ENCODE results near the gene POLR2C.
A peak's percentile ranks its signal among the peaks of the same experiment; 100 is the strongest.
"Not testable (repeated sequence)": the region's sequence is repeated elsewhere in the genome, so short reads cannot be mapped to it uniquely, and the experiment has no call there.

Gene POLR2C

GRCh38 chr16:57462209-57462977, at the start of gene POLR2C:
TSS of gene POLR2C (plus strand) at chr16:57462679. CDS start at chr16:57462725, 46 bp downstream.
- peak within 1 kb of the TSS; percentile 68 for H3K4me3 ChIP-seq (ENCODE audit: low read depth, low read length)
- DNase-seq (ENCODE audit: low read depth), result peak; percentile 47

- H3K4me3 ChIP-seq (ENCODE audit: low read depth, low read length), result no peak overlapping the region
- DNase-seq (ENCODE audit: low read depth), result no peak
These were observed 49.2 kb upstream of the POLR2C start for GRCh38 chr16:57413301-57413730.

- H3K4me3 ChIP-seq (ENCODE audit: low read depth, low read length), result no peak overlapping the region
- DNase-seq (ENCODE audit: low read depth), result no peak
These were observed 48.7 kb upstream of the POLR2C start for GRCh38 chr16:57413733-57414132.

GRCh38 chr16:57416084-57416483, 46.4 kb upstream of the POLR2C start:
- no peak overlapping the region for H3K4me3 ChIP-seq (ENCODE audit: low read depth, low read length)

GRCh38 chr16:57419506-57419905, 43.0 kb upstream of the POLR2C start:
- DNase-seq (ENCODE audit: low read depth), result no peak
- no peak overlapping the region for H3K4me3 ChIP-seq (ENCODE audit: low read depth, low read length)

More at GRCh38 chr16:57416084-57416483, 46.4 kb upstream of the POLR2C start:
- DNase-seq (ENCODE audit: low read depth), result no peak

GRCh38 chr16:57422026-57422944, 40.2 kb upstream of the POLR2C start:
- peak; percentile 22 for DNase-seq (ENCODE audit: low read depth)
- no peak overlapping the region for H3K4me3 ChIP-seq (ENCODE audit: low read depth, low read length)

- H3K4me3 ChIP-seq (ENCODE audit: low read depth, low read length), result no peak overlapping the region
- no peak for DNase-seq (ENCODE audit: low read depth)
These were observed 39.3 kb upstream of the POLR2C start for GRCh38 chr16:57423152-57423551.

- H3K4me3 ChIP-seq (ENCODE audit: low read depth, low read length), result no peak overlapping the region
- no peak for DNase-seq (ENCODE audit: low read depth)
These were observed 37.9 kb upstream of the POLR2C start for GRCh38 chr16:57424583-57424982.

- DNase-seq (ENCODE audit: low read depth), result no peak
- no peak overlapping the region for H3K4me3 ChIP-seq (ENCODE audit: low read depth, low read length)
These were observed 36.1 kb upstream of the POLR2C start for GRCh38 chr16:57426356-57426755.

- H3K4me3 ChIP-seq (ENCODE audit: low read depth, low read length), result no peak overlapping the region
- no peak for DNase-seq (ENCODE audit: low read depth)
These were observed 35.2 kb upstream of the POLR2C start for GRCh38 chr16:57427307-57427706.

- H3K4me3 ChIP-seq (ENCODE audit: low read depth, low read length), result no peak overlapping the region
- no peak for DNase-seq (ENCODE audit: low read depth)
These were observed 34.7 kb upstream of the POLR2C start for GRCh38 chr16:57427824-57428223.

- DNase-seq (ENCODE audit: low read depth), result no peak
- no peak overlapping the region for H3K4me3 ChIP-seq (ENCODE audit: low read depth, low read length)
These were observed 31.5 kb upstream of the POLR2C start for GRCh38 chr16:57430955-57431354.

- no peak overlapping the region for H3K4me3 ChIP-seq (ENCODE audit: low read depth, low read length)
- DNase-seq (ENCODE audit: low read depth), result no peak
These were observed 30.0 kb upstream of the POLR2C start for GRCh38 chr16:57432505-57432904.

- no peak for DNase-seq (ENCODE audit: low read depth)
- H3K4me3 ChIP-seq (ENCODE audit: low read depth, low read length), result no peak overlapping the region
These were observed 29.5 kb upstream of the POLR2C start for GRCh38 chr16:57432989-57433388.

- DNase-seq (ENCODE audit: low read depth), result no peak
- H3K4me3 ChIP-seq (ENCODE audit: low read depth, low read length), result no peak overlapping the region
These were observed 28.5 kb upstream of the POLR2C start for GRCh38 chr16:57434003-57434402.

GRCh38 chr16:57435838-57436237, 26.6 kb upstream of the POLR2C start:
- H3K4me3 ChIP-seq (ENCODE audit: low read depth, low read length), result no peak overlapping the region
- DNase-seq (ENCODE audit: low read depth), result no peak

GRCh38 chr16:57439947-57440346, 22.5 kb upstream of the POLR2C start:
- not testable (repeated sequence) for H3K4me3 ChIP-seq (ENCODE audit: low read depth, low read length); DNase-seq (ENCODE audit: low read depth)

- DNase-seq (ENCODE audit: low read depth); H3K4me3 ChIP-seq (ENCODE audit: low read depth, low read length): not testable (repeated sequence)
These were observed 21.9 kb upstream of the POLR2C start for GRCh38 chr16:57440551-57440950.

- H3K4me3 ChIP-seq (ENCODE audit: low read depth, low read length), result no peak overlapping the region
- DNase-seq (ENCODE audit: low read depth), result no peak
These were observed 17.8 kb upstream of the POLR2C start for GRCh38 chr16:57444711-57445110.

- H3K4me3 ChIP-seq (ENCODE audit: low read depth, low read length), result no peak overlapping the region
- no peak for DNase-seq (ENCODE audit: low read depth)
These were observed 17.0 kb upstream of the POLR2C start for GRCh38 chr16:57445510-57445909.
